HK-2 (cell line): Measurements from ENCODE around the gene GABRG3.

ENCODE experiments used
- DNase-seq: peaks from one replicate; pipeline ENCODE4 v3.0.0-alpha.2; 2018; ENCODE audit not compliant: unreplicated experiment

Gene GABRG3

DNA sequence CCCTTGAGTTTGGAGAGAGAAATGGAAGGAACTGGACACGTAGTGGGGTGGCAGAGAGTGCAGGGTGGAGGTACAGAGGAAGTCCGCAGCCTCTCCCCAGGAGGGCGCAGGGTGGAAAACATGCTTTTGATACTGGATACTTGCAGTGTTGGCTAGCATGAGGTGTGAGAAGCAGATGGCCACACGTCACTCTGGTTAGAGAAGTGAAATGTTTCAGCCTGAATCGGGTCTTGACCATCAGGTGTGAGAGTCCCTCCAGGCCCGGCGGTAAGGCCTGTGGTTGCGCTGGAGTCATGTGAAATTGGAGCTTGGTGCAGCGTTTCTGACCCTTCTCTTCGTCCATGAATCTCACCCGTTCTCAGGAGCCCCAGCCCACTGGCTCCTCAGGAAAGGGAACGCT is 93.1 kb downstream of the GABRG3 start:
- no peak for DNase-seq

DNA sequence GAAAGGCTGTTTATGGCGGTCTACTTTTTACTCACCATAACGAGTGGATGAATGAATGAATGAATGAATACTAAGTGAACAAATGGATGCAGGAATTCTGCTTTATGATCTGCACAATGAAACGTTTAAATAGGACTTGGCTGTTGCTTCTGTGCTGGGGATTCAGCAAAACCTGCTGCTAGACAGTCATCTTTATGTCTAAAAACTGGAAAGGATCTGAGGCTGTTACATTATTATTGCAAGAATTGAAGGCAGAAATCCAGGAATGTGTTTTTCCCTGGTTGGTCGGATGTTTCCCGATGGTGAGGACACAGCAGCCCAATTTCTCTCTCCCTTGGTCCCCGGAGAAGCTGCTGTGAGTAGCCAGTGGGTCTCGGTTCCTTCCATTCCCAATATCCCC is 94.2 kb downstream of the GABRG3 start:
- no peak for DNase-seq

DNA sequence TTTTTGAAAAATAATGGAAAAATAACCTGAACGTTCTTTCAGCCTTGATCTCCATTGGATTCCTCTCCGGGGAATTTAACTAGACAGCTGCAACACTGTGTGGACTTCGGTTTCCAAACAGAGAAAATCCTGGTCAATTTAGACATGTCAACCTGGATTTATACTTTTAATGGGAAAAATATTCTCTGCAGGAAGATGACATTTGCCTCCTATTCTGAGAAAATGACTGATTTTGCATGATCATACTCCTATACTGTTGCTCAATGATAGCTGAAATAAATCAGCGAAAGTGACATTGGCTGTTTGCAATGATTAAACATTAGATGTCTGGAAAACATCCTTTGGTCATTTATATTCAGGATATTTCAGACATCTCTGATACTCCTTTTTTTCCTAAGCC is 94.8 kb downstream of the GABRG3 start:
- DNase-seq = no peak

DNA sequence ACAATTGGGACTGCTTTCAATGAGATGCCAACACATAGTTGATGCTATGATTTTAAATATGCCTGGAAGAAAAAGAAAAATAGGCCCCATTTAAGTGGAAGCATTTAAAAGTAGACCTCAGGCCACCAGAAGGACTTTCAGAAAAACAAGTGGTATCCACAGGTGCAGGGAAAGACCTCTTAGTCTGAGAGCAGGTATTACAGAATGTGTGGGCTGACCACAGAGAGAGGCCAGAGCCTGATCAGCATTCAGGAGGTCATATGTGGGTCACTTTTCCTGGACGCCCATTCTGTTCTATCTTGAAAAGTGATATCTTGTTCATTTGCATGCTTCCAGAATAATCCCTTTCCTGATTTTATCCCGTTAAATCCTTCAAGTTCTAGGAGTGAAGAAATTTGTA is 95.5 kb downstream of the GABRG3 start:
- no peak for DNase-seq

DNA sequence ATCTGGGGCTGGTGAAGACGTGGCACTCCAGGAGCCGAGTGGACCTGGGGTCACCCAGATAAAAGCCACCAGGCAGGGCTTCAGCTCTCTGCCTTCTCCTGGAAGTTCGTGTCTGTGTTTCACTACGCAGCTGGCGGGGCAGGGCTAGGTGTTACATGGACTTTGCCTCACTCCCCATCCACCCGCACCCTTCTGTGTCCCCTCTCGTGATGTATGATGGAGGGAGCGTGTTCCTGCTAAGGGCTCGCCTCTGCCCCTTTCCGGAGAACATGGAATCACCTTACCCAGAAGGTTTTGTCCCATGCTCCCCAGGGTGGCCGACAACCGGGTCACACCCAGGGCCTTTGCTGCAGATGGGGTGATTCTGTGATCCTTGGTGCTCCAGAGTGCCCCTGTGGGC is 96.2 kb downstream of the GABRG3 start:
- no peak for DNase-seq

DNA sequence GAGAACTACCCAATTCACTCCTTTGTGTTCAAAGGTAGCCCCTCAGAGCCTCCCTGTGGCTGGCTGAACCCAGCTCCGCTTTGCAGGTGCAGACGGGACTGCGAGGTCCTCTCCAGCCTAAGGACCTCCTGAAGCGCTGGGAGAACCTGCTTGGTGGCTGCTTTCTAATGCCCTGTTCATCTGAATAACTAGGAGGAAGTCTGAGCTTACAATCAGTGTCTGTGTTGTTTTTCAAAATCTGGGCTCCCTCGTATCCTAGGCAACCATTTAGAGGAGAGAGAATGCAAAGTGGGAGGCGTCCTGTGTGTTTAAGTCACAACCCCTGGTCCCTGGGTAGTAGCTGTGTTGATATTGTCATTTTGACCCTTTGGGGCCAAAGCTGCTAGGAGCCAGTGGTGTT is 99.9 kb downstream of the GABRG3 start:
- no peak for DNase-seq

DNA sequence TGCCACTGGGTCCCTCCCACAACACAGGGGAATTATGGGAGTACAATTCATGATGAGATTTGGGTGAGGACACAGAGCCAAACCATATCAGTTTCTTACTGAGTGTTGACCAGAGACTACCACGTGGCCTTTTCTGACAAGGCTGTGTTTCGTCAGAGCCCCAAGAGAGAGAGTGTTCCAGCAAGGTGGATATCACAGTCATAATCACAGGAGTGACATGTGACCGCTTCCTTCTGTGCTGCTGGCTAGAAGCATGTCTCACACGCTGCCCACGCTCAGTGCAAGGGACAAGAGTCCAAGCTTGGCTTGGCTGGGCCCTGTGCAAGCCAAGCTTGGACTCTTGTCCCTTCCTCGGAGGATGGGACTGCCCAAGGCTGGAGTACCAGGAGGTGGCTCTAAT is 103.2 kb downstream of the GABRG3 start:
- no peak for DNase-seq

DNA sequence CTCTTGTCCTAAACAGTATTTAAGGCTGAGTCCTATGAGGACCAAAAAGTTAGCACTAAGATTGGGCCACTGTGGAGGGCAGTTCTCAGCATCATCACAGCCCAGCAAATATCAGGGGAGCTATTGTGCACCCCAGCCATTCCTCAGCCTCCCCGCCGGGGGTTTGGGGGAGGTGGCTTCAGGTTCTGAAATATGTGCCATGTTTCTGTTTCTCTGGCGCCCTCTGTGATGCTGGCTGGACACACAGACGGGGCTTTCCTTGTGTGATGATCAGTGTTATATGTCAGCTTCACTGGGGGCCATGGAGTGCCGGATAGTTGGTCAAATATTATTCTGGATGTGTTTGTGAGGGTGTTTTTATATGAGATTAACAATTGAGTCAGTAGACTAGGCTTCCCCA is 106.8 kb downstream of the GABRG3 start:
- no peak for DNase-seq

DNA sequence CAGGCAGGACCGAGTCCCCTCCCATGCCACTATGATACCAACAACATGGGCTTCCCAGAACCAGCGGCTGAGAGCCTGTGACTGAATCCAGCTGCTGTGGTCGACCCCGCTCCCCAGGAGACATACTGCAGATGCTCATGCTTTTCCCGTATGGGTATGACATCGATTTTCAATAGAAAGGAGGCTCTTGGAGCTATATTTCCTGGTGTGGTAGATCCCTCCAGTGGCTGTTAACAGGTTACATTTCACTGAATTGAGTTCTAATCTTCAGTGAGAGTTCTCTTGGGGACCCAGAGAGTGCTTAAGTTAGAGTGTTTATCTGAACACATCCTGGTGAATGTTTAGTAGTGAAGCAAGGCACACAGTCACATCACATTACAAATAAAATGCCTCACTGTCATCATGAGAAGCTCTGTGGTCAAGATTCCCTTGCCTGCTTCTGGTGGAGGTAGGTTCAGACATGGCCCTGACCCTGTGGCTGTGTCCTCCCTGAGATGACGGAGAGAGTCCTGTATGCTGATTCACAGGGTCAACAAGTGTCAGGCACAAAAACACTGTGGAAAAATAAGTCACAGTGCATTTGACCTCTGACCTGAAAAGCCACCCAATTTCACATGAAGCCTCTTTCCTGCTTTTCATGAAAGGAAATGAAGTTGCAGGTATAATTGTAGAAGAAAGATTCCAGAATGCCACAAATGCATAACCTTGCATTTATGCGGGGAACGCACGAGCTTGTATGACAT is 110.9 kb downstream of the GABRG3 start:
- DNase-seq = no peak

DNA sequence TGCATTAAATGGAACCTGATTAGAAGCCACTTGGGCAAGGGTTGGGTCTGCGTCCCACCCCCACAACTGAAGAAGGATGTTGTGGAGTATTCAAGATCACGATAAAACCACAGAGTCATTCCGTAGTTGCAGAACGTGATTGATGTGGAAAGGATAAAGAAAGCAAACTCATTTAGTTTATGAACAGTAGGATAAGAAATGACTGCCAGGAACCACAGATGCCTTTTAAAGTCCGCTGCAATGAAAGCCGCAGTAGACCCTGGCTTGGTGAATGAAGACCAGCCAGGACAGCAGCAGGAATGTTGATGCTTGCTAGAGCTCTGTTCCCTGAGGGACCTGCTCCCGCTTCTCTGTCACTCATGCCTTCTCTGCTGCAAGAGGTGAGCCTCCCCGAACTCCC is 111.5 kb downstream of the GABRG3 start:
- DNase-seq = no peak

DNA sequence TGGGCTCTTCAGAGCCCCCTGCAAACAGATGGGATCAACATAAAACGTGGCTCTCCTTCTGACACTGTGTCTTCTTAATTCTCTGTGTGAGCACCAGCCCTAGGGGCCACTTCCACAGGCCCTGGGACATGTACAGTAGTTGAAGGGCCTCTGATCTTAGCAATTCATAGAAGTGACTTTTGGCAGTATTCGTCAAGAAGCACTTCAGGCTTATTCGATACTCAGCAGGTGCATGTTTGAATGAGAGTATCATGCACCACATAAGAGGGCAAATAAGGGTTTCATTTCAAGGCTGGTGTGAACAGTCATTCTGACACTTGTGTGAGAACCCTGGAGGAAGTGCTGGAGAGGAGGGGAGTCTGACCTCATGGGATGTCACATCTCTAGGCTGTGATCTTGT is 113.9 kb downstream of the GABRG3 start:
- no peak for DNase-seq

DNA sequence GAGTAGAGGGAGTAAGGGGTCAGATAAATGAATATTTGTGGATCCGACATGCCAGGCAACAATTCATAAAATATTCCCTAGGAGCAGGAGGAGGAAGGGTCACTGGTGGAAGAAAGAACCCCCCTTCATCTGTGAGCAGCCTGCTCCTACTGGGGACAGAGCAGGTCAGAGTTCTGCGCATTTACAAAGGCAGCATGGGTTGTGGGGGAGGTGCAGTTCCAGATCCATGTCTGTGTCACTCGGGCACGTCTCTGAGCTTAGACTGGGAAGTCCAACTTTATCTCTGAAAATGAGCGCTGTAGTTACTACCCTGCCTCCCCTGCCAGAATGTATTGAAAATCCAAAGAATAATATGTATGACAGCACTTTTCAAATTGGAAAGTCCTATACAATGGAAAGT is 115.2 kb downstream of the GABRG3 start:
- no peak for DNase-seq

DNA sequence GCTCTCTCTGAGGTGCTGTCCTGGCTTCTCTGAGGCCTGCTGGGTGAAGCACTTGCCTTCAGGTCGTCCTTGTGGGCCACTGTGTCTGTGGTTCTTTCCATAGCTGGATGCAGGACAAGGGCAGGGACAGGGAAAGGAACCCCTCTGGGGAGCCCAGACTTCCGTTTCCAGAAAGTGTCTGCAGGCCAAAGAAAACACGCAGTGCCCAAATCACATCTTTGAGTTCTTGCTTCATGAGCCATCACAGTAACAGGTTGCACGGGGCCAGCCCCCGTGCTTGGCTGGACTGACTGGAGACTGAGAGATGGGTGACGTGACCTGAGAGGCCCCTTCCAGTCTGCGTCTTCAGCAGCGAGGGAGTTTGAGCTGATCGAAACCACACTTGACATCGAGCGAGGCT is 115.8 kb downstream of the GABRG3 start:
- no peak for DNase-seq

DNA sequence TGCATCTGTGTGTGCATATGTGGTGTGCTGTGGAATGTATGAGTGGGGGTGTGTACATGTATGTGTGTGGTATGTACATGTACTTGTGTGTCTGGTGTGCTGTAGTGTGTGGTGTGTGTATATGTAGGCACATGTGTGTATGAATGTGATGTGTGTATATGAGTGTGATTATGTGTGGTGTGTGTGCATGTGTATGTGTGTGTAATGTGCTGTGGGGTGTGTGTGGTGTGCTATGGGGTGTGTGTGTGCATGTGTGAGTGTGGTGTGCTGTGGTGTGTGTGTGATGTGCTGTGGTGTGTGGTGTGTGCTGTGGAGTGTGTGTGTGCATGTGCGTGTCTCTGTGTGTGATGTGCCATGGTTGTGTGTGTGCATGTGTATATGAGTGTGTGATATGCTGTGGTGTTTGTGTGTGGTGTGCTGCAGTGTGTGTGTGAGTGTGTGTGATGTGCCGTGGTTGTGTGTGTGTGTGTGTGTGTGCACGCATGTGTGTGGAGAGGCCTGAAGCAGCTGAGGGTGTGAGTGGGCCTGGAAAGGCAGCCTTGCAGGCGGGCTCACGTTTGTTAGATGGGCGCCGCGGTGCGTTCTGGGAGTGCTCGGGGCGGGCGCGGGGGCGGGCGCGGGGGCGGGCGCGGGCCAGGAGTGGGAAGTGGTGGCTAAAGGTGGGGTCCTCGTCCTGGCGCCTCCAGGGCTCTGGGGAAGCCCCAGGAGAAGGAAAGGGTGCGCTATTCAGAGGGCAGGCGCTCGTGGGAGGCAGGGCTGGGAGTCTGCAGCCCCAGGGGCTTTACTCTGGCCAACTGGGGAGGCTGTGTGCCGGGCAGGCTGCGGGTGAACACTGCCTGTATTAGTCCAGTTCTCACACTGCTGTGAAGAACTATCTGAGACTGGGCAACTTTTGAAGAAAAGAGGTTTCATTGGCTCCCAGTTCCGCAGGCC is 116.9 kb downstream of the GABRG3 start:
- DNase-seq = no peak

DNA sequence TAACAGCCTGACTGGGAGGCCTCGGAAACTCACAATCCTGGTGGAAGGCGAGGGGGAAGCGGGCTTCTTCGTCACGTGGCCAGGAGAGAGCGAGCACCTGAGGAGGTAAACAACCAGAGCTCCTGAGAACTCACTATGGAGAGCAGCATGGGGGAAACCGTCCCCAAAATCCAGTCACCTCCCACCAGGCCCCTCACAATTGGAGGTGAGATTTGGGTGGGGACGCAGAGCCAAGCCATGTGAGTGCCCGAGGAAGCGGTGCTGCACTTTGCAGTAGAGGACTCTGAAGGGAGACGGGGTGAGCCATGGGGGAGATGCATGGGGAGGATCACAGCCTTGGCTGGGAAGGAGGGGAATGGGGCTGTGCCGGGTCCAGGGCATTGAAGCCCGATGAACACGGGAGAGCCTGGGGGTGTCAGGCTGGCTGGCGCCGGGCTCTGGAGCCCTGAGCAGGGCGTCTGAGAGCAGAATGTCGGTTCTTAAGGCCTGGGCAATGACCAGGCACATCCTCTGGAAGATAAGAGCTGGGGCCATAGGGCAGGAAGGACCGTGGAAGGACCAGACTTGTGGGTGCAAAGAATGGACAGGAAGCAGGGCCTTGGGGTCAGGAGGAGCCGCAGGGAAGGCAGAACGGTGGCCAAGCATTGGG is 117.7 kb downstream of the GABRG3 start:
- no peak for DNase-seq

DNA sequence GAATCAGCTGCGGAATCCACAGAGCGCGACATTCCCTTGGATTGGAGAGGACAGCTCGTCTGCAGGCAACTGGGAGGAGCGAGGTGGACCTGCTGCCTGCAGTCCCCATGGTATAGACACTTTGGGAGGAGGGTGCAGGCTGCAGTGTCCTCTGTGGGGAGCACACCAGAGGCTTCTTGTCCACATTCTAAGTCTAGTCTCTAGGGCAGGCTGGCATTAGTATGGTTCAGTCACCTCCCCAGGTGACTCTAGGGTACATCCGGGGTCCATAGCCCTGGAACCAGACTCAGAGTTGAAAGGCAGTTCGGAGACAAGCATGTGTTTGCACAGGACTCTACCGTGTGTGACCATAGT is 118.2 kb downstream of the GABRG3 start:
- DNase-seq = no peak

DNA sequence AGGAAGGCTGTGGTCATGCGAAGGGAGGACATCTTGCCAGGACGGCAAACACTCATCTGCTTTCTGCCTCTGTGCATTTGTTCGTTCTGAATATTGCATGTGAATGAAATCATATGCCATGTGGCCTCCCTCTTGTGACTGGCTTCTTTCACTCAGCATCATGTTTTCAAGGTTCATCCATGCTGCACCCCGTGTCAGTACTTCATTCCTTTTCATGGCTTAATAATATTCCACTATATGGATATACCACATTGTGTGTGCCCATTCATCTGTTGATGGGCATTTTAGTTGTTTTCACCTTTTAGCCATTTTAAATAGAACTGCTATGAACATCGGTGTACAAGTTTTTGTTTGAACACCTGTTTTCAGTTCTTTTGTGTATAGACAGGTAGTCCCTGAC is 118.7 kb downstream of the GABRG3 start:
- DNase-seq = no peak

DNA sequence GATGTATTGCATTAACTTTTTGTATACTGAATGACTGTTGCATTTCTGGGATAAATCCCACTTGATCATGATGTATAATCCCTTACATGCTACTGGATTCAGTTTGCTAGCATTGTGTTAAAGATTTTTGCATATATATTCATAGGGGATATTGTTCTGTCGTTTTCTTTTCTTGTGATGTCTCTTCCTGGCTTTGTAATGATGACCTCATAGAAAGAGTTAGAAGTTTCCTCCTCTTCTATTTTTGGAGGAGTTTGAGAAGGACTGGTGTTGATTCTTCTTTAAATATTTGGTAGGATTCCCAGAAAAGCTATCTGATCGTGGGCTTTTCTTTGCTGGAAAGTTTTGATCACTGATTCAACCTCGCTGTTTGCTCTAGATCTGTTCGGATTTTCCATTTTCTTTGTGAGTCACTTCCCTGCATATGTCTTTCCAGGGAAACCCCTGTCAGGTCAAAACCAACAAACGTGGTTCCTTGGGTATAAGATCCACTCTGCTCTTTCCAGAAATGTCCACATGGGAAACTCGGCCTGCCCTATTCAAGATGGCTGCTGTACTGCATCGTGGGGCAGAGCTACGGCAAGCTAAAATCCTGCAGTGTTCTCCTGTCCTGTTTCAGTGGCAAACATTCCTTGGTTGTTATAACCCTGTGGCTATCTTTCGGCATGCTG is 120.4 kb downstream of the GABRG3 start:
- DNase-seq = no peak

DNA sequence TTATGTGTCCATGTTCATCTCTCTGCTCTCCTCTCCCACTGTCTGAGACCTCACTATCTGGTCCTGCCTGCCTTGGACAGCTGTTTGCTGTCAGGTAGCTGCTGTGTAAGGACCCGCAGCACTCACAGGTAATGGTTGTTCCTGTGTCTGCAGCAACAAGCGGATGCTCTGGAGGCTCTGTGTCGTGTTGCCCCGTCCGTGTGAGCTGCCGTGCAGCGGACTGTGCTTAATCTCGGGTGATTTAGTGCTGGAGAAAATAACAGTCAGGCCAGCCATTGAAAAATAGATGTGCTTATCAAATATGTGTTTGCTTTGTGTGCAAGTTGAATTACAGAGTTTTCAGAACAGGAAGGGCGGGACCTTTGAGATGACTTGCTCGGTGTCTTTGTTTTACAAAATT is 121.4 kb downstream of the GABRG3 start:
- no peak for DNase-seq

DNA sequence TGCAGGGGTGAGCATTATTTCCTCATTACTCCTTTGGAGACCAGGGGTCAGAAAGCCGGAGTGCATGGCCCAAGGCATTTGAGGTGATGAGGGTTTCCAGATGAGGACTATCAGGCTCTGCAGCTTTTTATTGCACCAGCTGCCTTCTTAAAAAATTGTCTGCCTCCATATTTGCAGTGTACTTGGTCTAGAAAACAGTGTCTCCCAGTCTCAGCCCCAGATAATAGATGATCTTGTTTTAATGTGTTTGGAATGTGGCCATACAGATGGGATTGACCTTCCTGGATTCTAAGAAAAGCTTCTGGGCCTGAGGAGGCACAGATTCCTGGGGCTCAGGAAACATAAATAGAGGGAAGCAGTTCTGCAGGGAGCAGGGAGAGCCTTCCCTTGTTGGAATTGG is 123.3 kb downstream of the GABRG3 start:
- DNase-seq = no peak

DNA sequence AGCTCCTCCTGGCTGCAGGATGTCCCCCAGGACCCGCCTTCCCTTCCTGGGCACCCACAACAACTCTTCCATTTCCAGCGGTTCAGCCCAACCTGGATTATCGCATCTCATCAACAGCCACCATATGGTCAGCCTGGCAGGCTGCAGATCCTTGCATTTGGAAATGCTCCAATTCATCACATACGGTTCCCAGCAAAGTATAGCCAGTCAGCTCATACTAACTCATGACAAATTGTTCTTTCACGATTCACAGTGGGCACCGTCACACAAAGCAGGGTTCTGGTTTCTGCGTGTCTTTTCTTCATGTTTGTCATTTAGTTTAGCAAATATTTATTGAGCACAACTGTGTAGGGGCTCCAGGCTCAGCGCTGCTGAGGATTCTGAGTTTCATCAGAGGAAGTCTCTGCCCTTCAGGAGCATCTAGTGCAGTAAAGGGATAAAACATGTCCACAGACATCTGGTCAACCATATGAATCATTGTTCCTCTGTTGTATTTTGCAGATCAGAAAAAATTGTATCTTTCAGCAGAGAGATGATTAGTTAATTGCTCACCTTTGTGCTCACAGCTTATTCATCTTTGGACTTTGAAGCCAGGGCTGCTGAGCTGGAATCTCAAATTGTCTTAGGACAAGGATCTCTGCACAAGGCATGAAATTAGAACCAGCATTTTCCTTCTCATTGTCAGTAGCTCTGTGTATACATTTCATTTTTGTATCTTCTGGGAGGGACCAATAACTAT is 125.1 kb downstream of the GABRG3 start:
- no peak for DNase-seq

DNA sequence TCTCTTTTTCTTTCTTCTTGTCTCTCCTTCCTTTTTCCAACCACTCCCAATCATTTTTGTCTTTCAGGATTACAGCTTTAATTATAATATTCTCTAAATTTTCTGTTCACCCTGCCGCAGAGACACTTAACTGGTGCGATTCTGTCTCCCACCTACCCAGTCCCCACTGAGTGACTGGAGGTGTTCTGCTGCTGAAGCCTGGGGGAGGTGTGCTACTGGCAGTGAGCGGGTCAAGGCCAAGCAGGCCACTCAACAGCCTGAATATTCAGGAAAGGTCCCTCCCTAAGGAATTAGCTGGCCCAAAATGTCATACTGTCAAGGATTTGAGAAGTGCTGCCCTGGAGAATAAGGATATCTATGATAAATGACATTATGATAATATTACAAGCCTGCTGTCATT is 126.5 kb downstream of the GABRG3 start:
- no peak for DNase-seq
